SK-N-SH treated with all-trans-retinoic acid at 6 μM for 48 hours (cell line): Measurements from ENCODE around the gene TSHZ3.

Experiments used
- ATAC-seq: fragments of 200-7000 bp; cut with Tn5 transposase; 3 replicates; pipeline ENCODE4 v1.9.1; 2020; ENCODE audit warnings: mild to moderate bottlenecking, moderate library complexity
- CREB5 ChIP-seq: fragments of 250-450 bp; sonication (Bioruptor Pico); IDR thresholded peaks from 2 replicates; pipeline ENCODE4 v1.5.1; 2020; ENCODE audit warnings: low read depth, mild to moderate bottlenecking, moderate library complexity
- ESRRG ChIP-seq: fragments of 250-450 bp; sonication (Bioruptor Pico); IDR thresholded peaks from 2 replicates; pipeline ENCODE4 v1.6.1; 2021; ENCODE audit warnings: mild to moderate bottlenecking
- ISL1 ChIP-seq: fragments of 250-450 bp; sonication (Bioruptor Pico); IDR thresholded peaks from 2 replicates; pipeline ENCODE4 v2.1.2; 2022; ENCODE audit warnings: mild to moderate bottlenecking, moderate library complexity
- OSR1 ChIP-seq: fragments of 250-450 bp; sonication (Bioruptor Pico); IDR thresholded peaks from 2 replicates; pipeline ENCODE4 v1.8.0; 2022; ENCODE audit warnings: moderate library complexity, mild to moderate bottlenecking, inconsistent platforms
- PPARA ChIP-seq: fragments of 250-450 bp; sonication (Bioruptor Pico); IDR thresholded peaks from 2 replicates; pipeline ENCODE4 v1.5.0; 2020; ENCODE audit warnings: mild to moderate bottlenecking, borderline replicate concordance
- SNAI2 ChIP-seq: fragments of 250-450 bp; sonication (Bioruptor Pico); IDR thresholded peaks from 2 replicates; pipeline ENCODE4 v1.5.0; 2020; ENCODE audit warnings: mild to moderate bottlenecking, moderate library complexity
- TCF4 ChIP-seq: fragments of 250-450 bp; sonication (Bioruptor Pico); IDR thresholded peaks from 2 replicates; pipeline ENCODE4 v1.8.0; 2021; ENCODE audit warnings: mild to moderate bottlenecking, moderate library complexity, borderline replicate concordance
- ZC3H10 ChIP-seq: fragments of 250-450 bp; sonication (Bioruptor Pico); IDR thresholded peaks from 2 replicates; pipeline ENCODE4 v1.5.1; 2021; ENCODE audit warnings: mild to moderate bottlenecking, moderate library complexity
- ZFP30 ChIP-seq: fragments of 450-650 bp; formaldehyde crosslinking; IDR thresholded peaks from 2 replicates; pipeline ENCODE4 v1.5.0; 2022; ENCODE audit warnings: mild to moderate bottlenecking, moderate library complexity
- ZNF565 ChIP-seq: fragments of 450-650 bp; formaldehyde crosslinking; conservative IDR thresholded peaks from 2 replicates; pipeline ENCODE4 v1.5.0; 2020; ENCODE audit warnings: low read depth, mild to moderate bottlenecking, moderate library complexity
- ZNF70 ChIP-seq: fragments of 450-650 bp; formaldehyde crosslinking; IDR thresholded peaks from 2 replicates; pipeline ENCODE4 v1.5.0; 2020; ENCODE audit warnings: mild to moderate bottlenecking, moderate library complexity
- TF ChIP-seq, protein P1 (sequence below): fragments of 250-450 bp; sonication (Bioruptor Pico); IDR thresholded peaks from 2 replicates; pipeline ENCODE4 v1.8.0; 2020; ENCODE audit warnings: mild to moderate bottlenecking, moderate library complexity, borderline replicate concordance
- TF ChIP-seq, protein P2 (sequence below): fragments of 250-450 bp; sonication (Bioruptor Pico); IDR thresholded peaks from 2 replicates; pipeline ENCODE4 v1.8.0; 2021; ENCODE audit warnings: low read depth, mild to moderate bottlenecking, moderate library complexity, borderline replicate concordance
- TF ChIP-seq, protein P3 (sequence below): fragments of 250-450 bp; sonication (Bioruptor Pico); IDR thresholded peaks from 2 replicates; pipeline ENCODE4 v1.5.0; 2020; ENCODE audit warnings: mild to moderate bottlenecking, moderate library complexity
- TF ChIP-seq, protein P4 (sequence below): fragments of 250-450 bp; sonication (Bioruptor Pico); IDR thresholded peaks from 2 replicates; pipeline ENCODE4 v1.5.1; 2021; ENCODE audit warnings: mild to moderate bottlenecking, moderate library complexity

The TSHZ3 gene

GRCh38 chr19:31364963-31365362 is 15.7 kb upstream of the TSHZ3 start:
- no peak for ATAC-seq

GRCh38 chr19:31361728-31362127 is 12.5 kb upstream of the TSHZ3 start:
- no peak for TF ChIP-seq ZC3H10 (CRISPR knock-in tag)
- TF ChIP-seq TCF4 (CRISPR knock-in tag), result no peak
- TF ChIP-seq ZFP30 (CRISPR knock-in tag), result no peak
- TF ChIP-seq, protein P1, sequence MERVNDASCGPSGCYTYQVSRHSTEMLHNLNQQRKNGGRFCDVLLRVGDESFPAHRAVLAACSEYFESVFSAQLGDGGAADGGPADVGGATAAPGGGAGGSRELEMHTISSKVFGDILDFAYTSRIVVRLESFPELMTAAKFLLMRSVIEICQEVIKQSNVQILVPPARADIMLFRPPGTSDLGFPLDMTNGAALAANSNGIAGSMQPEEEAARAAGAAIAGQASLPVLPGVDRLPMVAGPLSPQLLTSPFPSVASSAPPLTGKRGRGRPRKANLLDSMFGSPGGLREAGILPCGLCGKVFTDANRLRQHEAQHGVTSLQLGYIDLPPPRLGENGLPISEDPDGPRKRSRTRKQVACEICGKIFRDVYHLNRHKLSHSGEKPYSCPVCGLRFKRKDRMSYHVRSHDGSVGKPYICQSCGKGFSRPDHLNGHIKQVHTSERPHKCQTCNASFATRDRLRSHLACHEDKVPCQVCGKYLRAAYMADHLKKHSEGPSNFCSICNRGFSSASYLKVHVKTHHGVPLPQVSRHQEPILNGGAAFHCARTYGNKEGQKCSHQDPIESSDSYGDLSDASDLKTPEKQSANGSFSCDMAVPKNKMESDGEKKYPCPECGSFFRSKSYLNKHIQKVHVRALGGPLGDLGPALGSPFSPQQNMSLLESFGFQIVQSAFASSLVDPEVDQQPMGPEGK (CRISPR knock-in tag), result no peak
- no peak for TF ChIP-seq CREB5 (CRISPR knock-in tag)
- TF ChIP-seq, protein P2, sequence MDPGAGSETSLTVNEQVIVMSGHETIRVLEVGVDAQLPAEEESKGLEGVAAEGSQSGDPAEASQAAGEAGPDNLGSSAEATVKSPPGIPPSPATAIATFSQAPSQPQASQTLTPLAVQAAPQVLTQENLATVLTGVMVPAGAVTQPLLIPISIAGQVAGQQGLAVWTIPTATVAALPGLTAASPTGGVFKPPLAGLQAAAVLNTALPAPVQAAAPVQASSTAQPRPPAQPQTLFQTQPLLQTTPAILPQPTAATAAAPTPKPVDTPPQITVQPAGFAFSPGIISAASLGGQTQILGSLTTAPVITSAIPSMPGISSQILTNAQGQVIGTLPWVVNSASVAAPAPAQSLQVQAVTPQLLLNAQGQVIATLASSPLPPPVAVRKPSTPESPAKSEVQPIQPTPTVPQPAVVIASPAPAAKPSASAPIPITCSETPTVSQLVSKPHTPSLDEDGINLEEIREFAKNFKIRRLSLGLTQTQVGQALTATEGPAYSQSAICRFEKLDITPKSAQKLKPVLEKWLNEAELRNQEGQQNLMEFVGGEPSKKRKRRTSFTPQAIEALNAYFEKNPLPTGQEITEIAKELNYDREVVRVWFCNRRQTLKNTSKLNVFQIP (CRISPR knock-in tag), result no peak
- TF ChIP-seq SNAI2 (CRISPR knock-in tag), result no peak
- TF ChIP-seq PPARA (CRISPR knock-in tag), result no peak
- TF ChIP-seq, protein P3, sequence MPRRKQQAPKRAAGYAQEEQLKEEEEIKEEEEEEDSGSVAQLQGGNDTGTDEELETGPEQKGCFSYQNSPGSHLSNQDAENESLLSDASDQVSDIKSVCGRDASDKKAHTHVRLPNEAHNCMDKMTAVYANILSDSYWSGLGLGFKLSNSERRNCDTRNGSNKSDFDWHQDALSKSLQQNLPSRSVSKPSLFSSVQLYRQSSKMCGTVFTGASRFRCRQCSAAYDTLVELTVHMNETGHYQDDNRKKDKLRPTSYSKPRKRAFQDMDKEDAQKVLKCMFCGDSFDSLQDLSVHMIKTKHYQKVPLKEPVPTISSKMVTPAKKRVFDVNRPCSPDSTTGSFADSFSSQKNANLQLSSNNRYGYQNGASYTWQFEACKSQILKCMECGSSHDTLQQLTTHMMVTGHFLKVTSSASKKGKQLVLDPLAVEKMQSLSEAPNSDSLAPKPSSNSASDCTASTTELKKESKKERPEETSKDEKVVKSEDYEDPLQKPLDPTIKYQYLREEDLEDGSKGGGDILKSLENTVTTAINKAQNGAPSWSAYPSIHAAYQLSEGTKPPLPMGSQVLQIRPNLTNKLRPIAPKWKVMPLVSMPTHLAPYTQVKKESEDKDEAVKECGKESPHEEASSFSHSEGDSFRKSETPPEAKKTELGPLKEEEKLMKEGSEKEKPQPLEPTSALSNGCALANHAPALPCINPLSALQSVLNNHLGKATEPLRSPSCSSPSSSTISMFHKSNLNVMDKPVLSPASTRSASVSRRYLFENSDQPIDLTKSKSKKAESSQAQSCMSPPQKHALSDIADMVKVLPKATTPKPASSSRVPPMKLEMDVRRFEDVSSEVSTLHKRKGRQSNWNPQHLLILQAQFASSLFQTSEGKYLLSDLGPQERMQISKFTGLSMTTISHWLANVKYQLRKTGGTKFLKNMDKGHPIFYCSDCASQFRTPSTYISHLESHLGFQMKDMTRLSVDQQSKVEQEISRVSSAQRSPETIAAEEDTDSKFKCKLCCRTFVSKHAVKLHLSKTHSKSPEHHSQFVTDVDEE (CRISPR knock-in tag), result no peak
- ATAC-seq, result no peak

More at GRCh38 chr19:31364963-31365362, 15.7 kb upstream of the TSHZ3 start:
- no peak for TF ChIP-seq ZFP30 (CRISPR knock-in tag)
- TF ChIP-seq ZNF70 (CRISPR knock-in tag), result no peak
- TF ChIP-seq ZC3H10 (CRISPR knock-in tag), result no peak
- TF ChIP-seq, protein P1 (CRISPR knock-in tag), result no peak
- TF ChIP-seq ESRRG (CRISPR knock-in tag), result no peak
- no peak for TF ChIP-seq ZNF565 (CRISPR knock-in tag)
- no peak for TF ChIP-seq PPARA (CRISPR knock-in tag)
- no peak for TF ChIP-seq OSR1 (CRISPR knock-in tag)
- TF ChIP-seq, protein P3 (CRISPR knock-in tag), result no peak
- TF ChIP-seq, protein P4, sequence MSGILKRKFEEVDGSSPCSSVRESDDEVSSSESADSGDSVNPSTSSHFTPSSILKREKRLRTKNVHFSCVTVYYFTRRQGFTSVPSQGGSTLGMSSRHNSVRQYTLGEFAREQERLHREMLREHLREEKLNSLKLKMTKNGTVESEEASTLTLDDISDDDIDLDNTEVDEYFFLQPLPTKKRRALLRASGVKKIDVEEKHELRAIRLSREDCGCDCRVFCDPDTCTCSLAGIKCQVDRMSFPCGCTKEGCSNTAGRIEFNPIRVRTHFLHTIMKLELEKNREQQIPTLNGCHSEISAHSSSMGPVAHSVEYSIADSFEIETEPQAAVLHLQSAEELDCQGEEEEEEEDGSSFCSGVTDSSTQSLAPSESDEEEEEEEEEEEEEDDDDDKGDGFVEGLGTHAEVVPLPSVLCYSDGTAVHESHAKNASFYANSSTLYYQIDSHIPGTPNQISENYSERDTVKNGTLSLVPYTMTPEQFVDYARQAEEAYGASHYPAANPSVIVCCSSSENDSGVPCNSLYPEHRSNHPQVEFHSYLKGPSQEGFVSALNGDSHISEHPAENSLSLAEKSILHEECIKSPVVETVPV (CRISPR knock-in tag), result no peak
- TF ChIP-seq ISL1 (CRISPR knock-in tag), result no peak
- no peak for TF ChIP-seq SNAI2 (CRISPR knock-in tag)
- TF ChIP-seq, protein P2 (CRISPR knock-in tag), result no peak
